COLO668 (cell line): ENCODE data around the gene G6PC1.
"Not testable (repeated sequence)": the region's sequence is repeated elsewhere in the genome, so short reads cannot be mapped to it uniquely, and the experiment has no call there.

ENCODE experiments used
- DNase-seq: peaks from one replicate; lab custom pipeline; 2025; ENCODE audit not compliant: unreplicated experiment; lab: John Stamatoyannopoulos, UW

The G6PC1 gene

DNA sequence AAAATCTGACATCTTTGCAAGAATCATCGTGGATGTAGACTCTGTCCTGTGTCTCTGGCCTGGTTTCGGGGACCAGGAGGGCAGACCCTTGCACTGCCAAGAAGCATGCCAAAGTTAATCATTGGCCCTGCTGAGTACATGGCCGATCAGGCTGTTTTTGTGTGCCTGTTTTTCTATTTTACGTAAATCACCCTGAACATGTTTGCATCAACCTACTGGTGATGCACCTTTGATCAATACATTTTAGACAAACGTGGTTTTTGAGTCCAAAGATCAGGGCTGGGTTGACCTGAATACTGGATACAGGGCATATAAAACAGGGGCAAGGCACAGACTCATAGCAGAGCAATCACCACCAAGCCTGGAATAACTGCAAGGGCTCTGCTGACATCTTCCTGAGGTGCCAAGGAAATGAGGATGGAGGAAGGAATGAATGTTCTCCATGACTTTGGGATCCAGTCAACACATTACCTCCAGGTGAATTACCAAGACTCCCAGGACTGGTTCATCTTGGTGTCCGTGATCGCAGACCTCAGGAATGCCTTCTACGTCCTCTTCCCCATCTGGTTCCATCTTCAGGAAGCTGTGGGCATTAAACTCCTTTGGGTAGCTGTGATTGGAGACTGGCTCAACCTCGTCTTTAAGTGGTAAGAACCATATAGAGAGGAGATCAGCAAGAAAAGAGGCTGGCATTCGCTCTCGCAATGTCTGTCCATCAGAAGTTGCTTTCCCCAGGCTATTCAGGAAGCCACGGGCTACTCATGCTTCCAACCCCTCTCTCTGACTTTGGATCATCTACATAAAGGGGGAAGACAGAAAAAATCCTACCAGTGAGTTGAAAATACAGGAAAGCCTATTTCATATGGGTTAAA lies at the start of gene G6PC1:
Gene G6PC1 (plus strand): TSS at position 340 of the 872 bp plus-strand sequence. CDS start 78 bp downstream, at position 418.
- no peak for DNase-seq

GRCh38 chr17:42850954-42851353 lies 49.6 kb upstream of the G6PC1 start, which contains the start of gene AOC3:
Gene AOC3, plus strand, starts transcription at chr17:42851199. Its CDS starts 145 bp downstream, at chr17:42851344.
- DNase-seq = no peak

DNA sequence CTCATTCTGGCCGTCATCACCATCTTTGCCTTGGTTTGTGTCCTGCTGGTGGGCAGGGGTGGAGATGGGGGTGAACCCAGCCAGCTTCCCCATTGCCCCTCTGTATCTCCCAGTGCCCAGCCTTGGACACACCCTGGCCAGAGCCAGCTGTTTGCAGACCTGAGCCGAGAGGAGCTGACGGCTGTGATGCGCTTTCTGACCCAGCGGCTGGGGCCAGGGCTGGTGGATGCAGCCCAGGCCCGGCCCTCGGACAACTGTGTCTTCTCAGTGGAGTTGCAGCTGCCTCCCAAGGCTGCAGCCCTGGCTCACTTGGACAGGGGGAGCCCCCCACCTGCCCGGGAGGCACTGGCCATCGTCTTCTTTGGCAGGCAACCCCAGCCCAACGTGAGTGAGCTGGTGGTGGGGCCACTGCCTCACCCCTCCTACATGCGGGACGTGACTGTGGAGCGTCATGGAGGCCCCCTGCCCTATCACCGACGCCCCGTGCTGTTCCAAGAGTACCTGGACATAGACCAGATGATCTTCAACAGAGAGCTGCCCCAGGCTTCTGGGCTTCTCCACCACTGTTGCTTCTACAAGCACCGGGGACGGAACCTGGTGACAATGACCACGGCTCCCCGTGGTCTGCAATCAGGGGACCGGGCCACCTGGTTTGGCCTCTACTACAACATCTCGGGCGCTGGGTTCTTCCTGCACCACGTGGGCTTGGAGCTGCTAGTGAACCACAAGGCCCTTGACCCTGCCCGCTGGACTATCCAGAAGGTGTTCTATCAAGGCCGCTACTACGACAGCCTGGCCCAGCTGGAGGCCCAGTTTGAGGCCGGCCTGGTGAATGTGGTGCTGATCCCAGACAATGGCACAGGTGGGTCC lies 49.0 kb upstream of the G6PC1 start:
- DNase-seq = not testable (repeated sequence)

- no peak for DNase-seq
Observed at GRCh38 chr17:42852351-42852750, 48.2 kb upstream of the G6PC1 start.

DNA sequence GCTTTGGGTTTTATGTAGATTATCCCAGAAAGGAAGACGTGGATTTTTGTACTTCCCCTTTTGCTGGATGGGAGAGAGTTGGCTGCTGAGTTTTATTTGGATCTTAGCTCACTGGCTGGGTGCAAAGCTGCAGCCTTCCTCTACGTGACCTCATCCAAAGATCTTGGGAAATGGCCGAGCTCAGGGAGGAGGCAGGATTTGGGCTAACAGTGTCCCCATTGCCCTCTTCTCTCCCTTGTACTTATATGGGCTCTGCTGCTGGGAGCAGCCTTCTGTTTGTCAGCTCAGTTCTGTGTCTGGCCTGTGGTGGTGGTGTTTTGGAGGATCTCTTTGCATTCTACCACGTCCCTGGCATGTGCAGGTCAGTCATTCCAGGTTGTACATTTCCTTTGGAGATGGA lies 47.6 kb upstream of the G6PC1 start:
- no peak for DNase-seq

DNA sequence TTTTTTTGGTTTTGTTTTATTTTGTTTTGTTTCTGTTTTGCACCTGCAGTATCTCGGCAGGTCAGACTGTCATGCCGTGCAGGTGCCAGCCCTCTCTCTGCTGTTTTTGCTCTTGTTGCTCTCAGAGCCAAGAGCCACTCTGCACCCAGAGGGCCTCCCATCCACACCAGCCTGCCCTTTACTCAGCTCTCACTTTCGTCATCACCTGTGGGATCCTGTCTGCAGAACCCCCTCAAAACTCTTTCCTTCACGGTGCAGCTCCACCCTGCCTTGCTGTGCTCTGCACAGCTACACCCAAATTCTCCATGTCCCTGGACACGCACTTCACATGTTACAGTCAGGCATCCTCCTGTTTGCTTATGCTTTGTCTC lies 47.0 kb upstream of the G6PC1 start:
- no peak for DNase-seq

GRCh38 chr17:42853968-42854790 lies 46.4 kb upstream of the G6PC1 start:
- no peak for DNase-seq

DNA sequence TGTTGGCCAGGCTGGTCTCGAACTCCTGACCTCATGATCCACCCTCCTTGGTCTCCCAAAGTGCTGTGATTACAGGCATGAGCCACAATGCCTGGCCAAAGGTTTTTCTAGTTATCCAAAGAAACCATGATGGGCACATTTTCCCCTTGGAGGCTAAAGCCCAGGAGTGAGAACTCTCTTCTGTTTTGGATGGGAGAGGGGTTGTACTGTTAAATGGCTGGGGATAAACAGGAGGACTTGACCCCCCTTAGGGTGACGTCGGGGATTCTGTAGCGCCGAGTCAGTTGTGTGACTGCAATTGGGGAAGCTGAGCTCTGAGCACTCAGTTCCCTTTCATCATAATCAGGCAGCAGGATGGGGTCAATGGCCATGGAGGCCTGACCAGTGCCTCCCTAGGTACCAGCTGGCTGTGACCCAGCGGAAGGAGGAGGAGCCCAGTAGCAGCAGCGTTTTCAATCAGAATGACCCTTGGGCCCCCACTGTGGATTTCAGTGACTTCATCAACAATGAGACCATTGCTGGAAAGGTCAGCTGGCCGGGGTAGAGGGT lies 45.5 kb upstream of the G6PC1 start:
- DNase-seq = no peak

DNA sequence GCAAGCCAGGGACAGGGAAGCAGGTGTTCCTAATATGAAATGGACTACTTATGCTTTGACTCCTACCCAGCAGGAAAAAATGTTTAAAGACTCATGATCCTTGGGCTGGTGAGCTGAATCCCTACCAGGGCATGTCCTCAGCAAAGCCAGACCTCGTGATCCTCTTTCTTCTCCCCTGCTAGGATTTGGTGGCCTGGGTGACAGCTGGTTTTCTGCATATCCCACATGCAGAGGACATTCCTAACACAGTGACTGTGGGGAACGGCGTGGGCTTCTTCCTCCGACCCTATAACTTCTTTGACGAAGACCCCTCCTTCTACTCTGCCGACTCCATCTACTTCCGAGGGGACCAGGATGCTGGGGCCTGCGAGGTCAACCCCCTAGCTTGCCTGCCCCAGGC lies 44.5 kb upstream of the G6PC1 start:
- not testable (repeated sequence) for DNase-seq

DNA sequence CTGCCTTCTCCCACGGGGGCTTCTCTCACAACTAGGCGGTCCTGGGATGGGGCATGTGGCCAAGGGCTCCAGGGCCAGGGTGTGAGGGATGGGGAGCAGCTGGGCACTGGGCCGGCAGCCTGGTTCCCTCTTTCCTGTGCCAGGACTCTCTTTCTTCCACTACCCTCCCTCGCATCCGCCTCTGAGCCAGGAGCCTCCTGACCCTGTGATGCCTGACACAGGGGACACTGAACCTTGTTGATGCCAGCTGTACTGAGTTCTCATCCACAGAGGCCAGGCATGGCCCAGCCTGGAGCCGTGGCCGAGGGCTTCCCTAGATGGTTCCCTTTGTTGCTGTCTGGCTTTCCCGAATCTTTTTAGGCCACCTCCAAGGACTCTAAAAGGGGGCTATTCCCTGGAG lies 44.1 kb upstream of the G6PC1 start:
- DNase-seq = not testable (repeated sequence)

GRCh38 chr17:42857389-42857788 lies 43.2 kb upstream of the G6PC1 start:
- DNase-seq = no peak

GRCh38 chr17:42865638-42866094 lies 34.9 kb upstream of the G6PC1 start:
- DNase-seq = no peak

- DNase-seq = no peak
Observed at GRCh38 chr17:42866216-42866615, 34.4 kb upstream of the G6PC1 start.

DNA sequence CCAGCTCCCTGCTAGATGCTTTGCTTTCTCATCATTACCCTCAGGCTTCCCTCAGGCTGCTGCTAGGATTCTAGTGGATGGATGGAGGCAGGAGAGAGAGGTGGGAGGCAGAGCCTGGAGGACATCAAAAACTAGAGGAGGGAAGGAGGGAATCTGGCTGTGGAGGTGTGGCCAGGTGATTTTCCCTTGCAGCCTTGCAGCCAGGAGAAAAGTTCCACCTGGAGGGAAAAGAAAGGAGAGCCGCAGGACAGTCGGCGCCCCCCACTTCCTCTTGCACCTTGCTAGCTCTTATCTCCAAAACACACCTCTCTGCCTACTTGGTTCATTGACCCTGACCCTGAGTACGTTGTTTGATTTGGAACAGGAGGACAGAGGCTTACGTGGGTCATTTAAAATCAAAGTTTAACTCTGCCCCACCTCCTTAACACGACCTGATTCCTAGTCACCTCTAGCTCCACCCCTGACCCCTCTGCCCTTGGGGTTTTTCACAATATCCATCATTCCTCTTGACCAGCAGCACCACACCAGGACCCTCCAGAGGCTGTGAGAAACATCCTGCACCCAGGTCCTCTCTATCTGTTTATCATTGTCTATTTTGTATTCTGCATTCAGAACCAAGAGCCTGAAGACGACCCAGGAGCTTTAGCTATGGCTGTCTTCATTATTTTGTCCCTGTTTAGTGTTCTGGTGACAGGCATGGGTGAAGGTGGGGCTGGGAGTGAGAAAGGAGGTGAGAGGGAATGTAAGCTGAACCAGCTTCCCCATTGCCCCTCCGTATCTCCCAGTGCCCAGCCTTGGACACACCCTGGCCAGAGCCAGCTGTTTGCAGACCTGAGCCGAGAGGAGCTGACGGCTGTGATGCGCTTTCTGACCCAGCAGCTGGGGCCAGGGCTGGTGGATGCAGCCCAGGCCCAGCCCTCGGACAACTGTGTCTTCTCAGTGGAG lies 33.7 kb upstream of the G6PC1 start:
- DNase-seq = no peak

DNA sequence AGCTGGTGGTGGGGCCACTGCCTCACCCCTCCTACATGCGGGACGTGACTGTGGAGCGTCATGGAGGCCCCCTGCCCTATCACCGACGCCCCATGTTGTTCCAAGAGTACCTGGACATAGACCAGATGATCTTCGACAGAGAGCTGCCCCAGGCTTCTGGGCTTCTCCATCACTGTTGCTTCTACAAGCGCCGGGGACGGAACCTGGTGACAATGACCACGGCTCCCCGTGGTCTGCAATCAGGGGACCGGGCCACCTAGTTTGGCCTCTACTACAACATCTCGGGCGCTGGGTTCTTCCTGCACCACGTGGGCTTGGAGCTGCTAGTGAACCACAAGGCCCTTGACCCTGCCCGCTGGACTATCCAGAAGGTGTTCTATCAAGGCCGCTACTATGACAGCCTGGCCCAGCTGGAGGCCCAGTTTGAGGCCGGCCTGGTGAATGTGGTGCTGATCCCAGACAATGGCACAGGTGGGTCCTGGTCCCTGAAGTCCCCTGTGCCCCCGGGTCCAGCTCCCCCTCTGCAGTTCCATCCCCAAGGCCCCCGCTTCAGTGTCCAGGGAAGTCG lies 32.8 kb upstream of the G6PC1 start:
- not testable (repeated sequence) for DNase-seq

DNA sequence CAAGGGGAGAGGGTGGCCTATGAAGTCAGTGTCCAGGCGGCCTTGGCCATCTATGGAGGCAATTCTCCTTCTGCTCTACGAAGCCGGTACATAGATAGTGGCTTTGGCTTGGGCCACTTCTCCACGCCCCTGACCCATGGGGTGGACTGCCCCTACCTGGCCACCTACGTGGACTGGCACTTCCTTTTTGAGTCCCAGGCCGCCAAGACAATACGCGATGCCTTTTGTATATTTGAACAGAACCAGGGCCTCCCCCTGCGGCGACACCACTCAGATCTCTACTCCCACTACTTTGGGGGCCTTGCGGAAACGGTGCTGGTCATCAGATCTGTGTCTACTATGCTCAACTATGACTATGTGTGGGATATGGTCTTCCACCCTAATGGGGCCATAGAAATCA lies 32.3 kb upstream of the G6PC1 start:
- DNase-seq = no peak

- no peak for DNase-seq
Observed at GRCh38 chr17:42871647-42872046, 29.0 kb upstream of the G6PC1 start.

GRCh38 chr17:42872251-42872965 lies 28.2 kb upstream of the G6PC1 start:
- no peak for DNase-seq

- no peak for DNase-seq
Observed at GRCh38 chr17:42873315-42873714, 27.3 kb upstream of the G6PC1 start.
